Liver (tissue), 9 donors: Measurements from ENCODE around the gene TEX30. TPM values are rescaled to one million over a fixed set of nuclear protein-coding genes. Genes with fewer than 3 reads are reported as not detected.

Source experiments
- DNase-seq: peaks from one replicate; pipeline ENCODE4 v3.0.0-alpha.2; 2017; ENCODE audit warnings: low spot score
- H3K27ac ChIP-seq, 2 donors: one replicate each; pipeline ENCODE4 v1.7.0; 2013; ENCODE audit warnings: inconsistent platforms in 2 of 2, low read length in 2 of 2, control low read depth in 1 of 2, low read depth in 1 of 2, mild to moderate bottlenecking in 1 of 2
- H3K27me3 ChIP-seq, 4 donors: one replicate each; pipeline versions ENCODE4 v1.6.1 to v1.7.0; 2013; ENCODE audit warnings: low read length in 3 of 4, inconsistent platforms in 1 of 4, mild to moderate bottlenecking in 1 of 4, moderate library complexity in 1 of 4; ENCODE audit not compliant: control insufficient read depth in 4 of 4, insufficient read depth in 4 of 4
- H3K36me3 ChIP-seq, 4 donors: one replicate each; pipeline versions ENCODE4 v1.6.1 to v1.7.0; 2013; ENCODE audit warnings: low read length in 3 of 4, mild to moderate bottlenecking in 3 of 4, low read depth in 1 of 4, moderate library complexity in 1 of 4; ENCODE audit not compliant: control insufficient read depth in 4 of 4, insufficient read depth in 3 of 4
- H3K4me1 ChIP-seq, 4 donors: one replicate each; pipeline versions ENCODE4 v1.6.1 to v1.7.0; 2013; ENCODE audit warnings: low read length in 3 of 4, mild to moderate bottlenecking in 3 of 4, moderate library complexity in 1 of 4; ENCODE audit not compliant: control insufficient read depth in 4 of 4, insufficient read depth in 4 of 4
- H3K4me3 ChIP-seq, 3 donors: one replicate each; pipeline versions ENCODE4 v1.6.1 to v1.7.0; 2013; ENCODE audit warnings: low read length in 3 of 3, control low read depth in 1 of 3, low read depth in 1 of 3, mild to moderate bottlenecking in 1 of 3
- H3K9ac ChIP-seq, 2 donors: one replicate each; pipeline ENCODE4 v1.7.0; 2013; ENCODE audit warnings: low read length in 2 of 2, mild to moderate bottlenecking in 2 of 2, moderate library complexity in 2 of 2, control low read depth in 1 of 2, low read depth in 1 of 2
- H3K9me3 ChIP-seq, 4 donors: one replicate each; pipeline versions ENCODE4 v1.6.1 to v1.7.0; 2013; ENCODE audit warnings: low read length in 3 of 4; ENCODE audit not compliant: control insufficient read depth in 4 of 4
- EGR1 ChIP-seq, 2 donors: IDR thresholded peaks; 2 replicates each; pipeline ENCODE4 v1.6.1; 2016 to 2018; ENCODE audit warnings: antibody characterized with exemption in 2 of 2, low read depth in 2 of 2
- FOXA2 ChIP-seq: IDR thresholded peaks from 2 replicates; pipeline ENCODE4 v1.6.1; 2016; ENCODE audit warnings: antibody characterized with exemption
- GABPA ChIP-seq, 2 donors: IDR thresholded peaks in 1 of 2; conservative IDR thresholded peaks in 1 of 2; 2 replicates each; pipeline ENCODE4 v1.6.1; 2016; ENCODE audit warnings: antibody characterized with exemption in 2 of 2, mild to moderate bottlenecking in 1 of 2, moderate library complexity in 1 of 2
- HNF4A ChIP-seq, 2 donors: conservative IDR thresholded peaks; 2 replicates each; pipeline ENCODE4 v1.6.1; 2016; ENCODE audit warnings: antibody characterized with exemption in 2 of 2, mild to moderate bottlenecking in 2 of 2
- HNF4G ChIP-seq: IDR thresholded peaks from 2 replicates; pipeline ENCODE4 v1.6.1; 2016; ENCODE audit warnings: antibody characterized with exemption
- JUND ChIP-seq, 2 donors: IDR thresholded peaks; 2 replicates each; pipeline ENCODE4 v1.6.1; 2016; ENCODE audit warnings: antibody characterized with exemption in 2 of 2
- MAX ChIP-seq: IDR thresholded peaks from 2 replicates; pipeline ENCODE4 v1.6.1; 2016; ENCODE audit warnings: antibody characterized with exemption
- NR2F2 ChIP-seq: IDR thresholded peaks from 2 replicates; pipeline ENCODE4 v1.6.1; 2016; ENCODE audit warnings: antibody characterized with exemption
- REST ChIP-seq: IDR thresholded peaks from 2 replicates; pipeline ENCODE4 v1.6.1; 2016; ENCODE audit warnings: antibody characterized with exemption, mild to moderate bottlenecking
- RXRA ChIP-seq, 2 donors: IDR thresholded peaks; 2 replicates each; pipeline ENCODE4 v1.6.1; 2017 to 2018; ENCODE audit warnings: antibody characterized with exemption in 2 of 2, mild to moderate bottlenecking in 1 of 2
- SP1 ChIP-seq: IDR thresholded peaks from 2 replicates; pipeline ENCODE4 v1.6.1; 2018; ENCODE audit warnings: antibody characterized with exemption, mild to moderate bottlenecking
- TAF1 ChIP-seq: conservative IDR thresholded peaks from 2 replicates; pipeline ENCODE4 v1.6.1; 2016; ENCODE audit warnings: antibody characterized with exemption, mild to moderate bottlenecking
- YY1 ChIP-seq: IDR thresholded peaks from 2 replicates; pipeline ENCODE4 v1.6.1; 2016; ENCODE audit warnings: antibody characterized with exemption, mild to moderate bottlenecking
- WGBS: extraction: QIAGEN DNeasy Blood & Tissue Kit; methylation state at CpG from one replicate; pipeline ENCODE4 v1.1.7; 2013; 5-methylcytosine and 5-hydroxymethylcytosine counted together
- polyA plus RNA-seq, 2 donors: library from polyadenylated mRNA; stranded (reverse) in 1 of 2; unstranded in 1 of 2; fragments of 200-250 nt in 1 of 2; fragments of >200 nt in 1 of 2; fragmentation: Nextera tagmentation in 1 of 2; extraction: Ambion mirVana in 1 of 2; gene quantifications; one replicate each; pipeline versions ENCODE4 v1.2.1 to v1.2.3, GENCODE V29; 2013 to 2015
- total RNA-seq, 2 donors: library from RNA; depleted of rRNA; stranded (reverse); fragments of >200 nt; gene quantifications; one replicate each; pipeline ENCODE4 v1.2.3, GENCODE V29; 2014
- TF ChIP-seq, protein P1 (sequence below): IDR thresholded peaks from 2 replicates; pipeline ENCODE4 v1.6.1; 2016; ENCODE audit warnings: antibody characterized with exemption
- TF ChIP-seq, protein P2 (sequence below): fragments of 150-350 bp; IDR thresholded peaks from 2 replicates; pipeline ENCODE4 v1.5.1; 2017; ENCODE audit warnings: improper control_type of control experiment, low read depth, low read length; ENCODE audit not compliant: missing input control
- donor health status: healthy.
- donor health status: healthy.
- donor health status: healthy.
- donor health status: healthy.
- donor health status: healthy.

The TEX30 gene
- total and polyA plus RNA-seq, 4 donors = 9.9 to 28.2 (median 12.2) TPM

- TF ChIP-seq REST (no peak), FOXA2 (no peak)
These were observed 14.7 kb downstream of the TEX30 start (continued) for GRCh38 chr13:102758842-102759241.

GRCh38 chr13:102757006-102757405 lies 16.6 kb downstream of the TEX30 start:
- no peak overlapping the region for H3K4me3 ChIP-seq
- 95% methylated on average over 1 of the region's 1 CpG for WGBS
- H3K27me3 ChIP-seq = no peaks in the 10 kb centered on the region

More at GRCh38 chr13:102757006-102757405, 16.6 kb downstream of the TEX30 start:
- H3K4me1 ChIP-seq = no peaks in the 10 kb centered on the region
- TF ChIP-seq REST = no peak
- TF ChIP-seq NR2F2 = no peak
- no peak for TF ChIP-seq SP1
- TF ChIP-seq HNF4G = no peak
- TF ChIP-seq MAX = no peak
- TF ChIP-seq RXRA (IDR thresholded peaks at IDR 0.05) = no peak
- no peak for TF ChIP-seq GABPA (IDR thresholded peaks at IDR 0.05 in 1 of 2, conservative IDR thresholded peaks at IDR 0.05 in 1 of 2)
- TF ChIP-seq, protein P1, sequence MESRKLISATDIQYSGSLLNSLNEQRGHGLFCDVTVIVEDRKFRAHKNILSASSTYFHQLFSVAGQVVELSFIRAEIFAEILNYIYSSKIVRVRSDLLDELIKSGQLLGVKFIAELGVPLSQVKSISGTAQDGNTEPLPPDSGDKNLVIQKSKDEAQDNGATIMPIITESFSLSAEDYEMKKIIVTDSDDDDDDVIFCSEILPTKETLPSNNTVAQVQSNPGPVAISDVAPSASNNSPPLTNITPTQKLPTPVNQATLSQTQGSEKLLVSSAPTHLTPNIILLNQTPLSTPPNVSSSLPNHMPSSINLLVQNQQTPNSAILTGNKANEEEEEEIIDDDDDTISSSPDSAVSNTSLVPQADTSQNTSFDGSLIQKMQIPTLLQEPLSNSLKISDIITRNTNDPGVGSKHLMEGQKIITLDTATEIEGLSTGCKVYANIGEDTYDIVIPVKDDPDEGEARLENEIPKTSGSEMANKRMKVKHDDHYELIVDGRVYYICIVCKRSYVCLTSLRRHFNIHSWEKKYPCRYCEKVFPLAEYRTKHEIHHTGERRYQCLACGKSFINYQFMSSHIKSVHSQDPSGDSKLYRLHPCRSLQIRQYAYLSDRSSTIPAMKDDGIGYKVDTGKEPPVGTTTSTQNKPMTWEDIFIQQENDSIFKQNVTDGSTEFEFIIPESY = no peak
- TF ChIP-seq FOXA2 = no peak
- TF ChIP-seq TAF1 = no peak
- TF ChIP-seq YY1 = no peak
- TF ChIP-seq HNF4A (conservative IDR thresholded peaks at IDR 0.05) = no peak
- TF ChIP-seq EGR1 (IDR thresholded peaks at IDR 0.05; ENCODE audit: low read depth in 2 of 2) = no peak
- TF ChIP-seq JUND (IDR thresholded peaks at IDR 0.05) = no peak
- TF ChIP-seq, protein P2, sequence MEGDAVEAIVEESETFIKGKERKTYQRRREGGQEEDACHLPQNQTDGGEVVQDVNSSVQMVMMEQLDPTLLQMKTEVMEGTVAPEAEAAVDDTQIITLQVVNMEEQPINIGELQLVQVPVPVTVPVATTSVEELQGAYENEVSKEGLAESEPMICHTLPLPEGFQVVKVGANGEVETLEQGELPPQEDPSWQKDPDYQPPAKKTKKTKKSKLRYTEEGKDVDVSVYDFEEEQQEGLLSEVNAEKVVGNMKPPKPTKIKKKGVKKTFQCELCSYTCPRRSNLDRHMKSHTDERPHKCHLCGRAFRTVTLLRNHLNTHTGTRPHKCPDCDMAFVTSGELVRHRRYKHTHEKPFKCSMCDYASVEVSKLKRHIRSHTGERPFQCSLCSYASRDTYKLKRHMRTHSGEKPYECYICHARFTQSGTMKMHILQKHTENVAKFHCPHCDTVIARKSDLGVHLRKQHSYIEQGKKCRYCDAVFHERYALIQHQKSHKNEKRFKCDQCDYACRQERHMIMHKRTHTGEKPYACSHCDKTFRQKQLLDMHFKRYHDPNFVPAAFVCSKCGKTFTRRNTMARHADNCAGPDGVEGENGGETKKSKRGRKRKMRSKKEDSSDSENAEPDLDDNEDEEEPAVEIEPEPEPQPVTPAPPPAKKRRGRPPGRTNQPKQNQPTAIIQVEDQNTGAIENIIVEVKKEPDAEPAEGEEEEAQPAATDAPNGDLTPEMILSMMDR = no peak
- H3K9me3 ChIP-seq = no peaks in the 10 kb centered on the region
- no peaks in the 10 kb centered on the region for H3K36me3 ChIP-seq
- no peak overlapping the region for H3K27ac ChIP-seq
- no peak for DNase-seq
- H3K9ac ChIP-seq = no peak overlapping the region
